DND-41 (cell line): Measurements from ENCODE around the gene ESR2.

ENCODE experiments used
- EZH2 ChIP-seq: IDR thresholded peaks from 3 replicates; pipeline ENCODE4 v1.6.1; 2012; ENCODE audit warnings: borderline replicate concordance, low read depth, mild to moderate bottlenecking, moderate library complexity, low read length, inconsistent platforms; ENCODE audit not compliant: severe bottlenecking
- TF ChIP-seq, protein P1 (sequence below): IDR thresholded peaks from 2 replicates; pipeline ENCODE4 v1.5.1; 2012; ENCODE audit warnings: borderline replicate concordance, low read length, moderate library complexity, mild to moderate bottlenecking; ENCODE audit not compliant: poor library complexity, severe bottlenecking; ENCODE audit errors: extremely low read depth

DNA sequence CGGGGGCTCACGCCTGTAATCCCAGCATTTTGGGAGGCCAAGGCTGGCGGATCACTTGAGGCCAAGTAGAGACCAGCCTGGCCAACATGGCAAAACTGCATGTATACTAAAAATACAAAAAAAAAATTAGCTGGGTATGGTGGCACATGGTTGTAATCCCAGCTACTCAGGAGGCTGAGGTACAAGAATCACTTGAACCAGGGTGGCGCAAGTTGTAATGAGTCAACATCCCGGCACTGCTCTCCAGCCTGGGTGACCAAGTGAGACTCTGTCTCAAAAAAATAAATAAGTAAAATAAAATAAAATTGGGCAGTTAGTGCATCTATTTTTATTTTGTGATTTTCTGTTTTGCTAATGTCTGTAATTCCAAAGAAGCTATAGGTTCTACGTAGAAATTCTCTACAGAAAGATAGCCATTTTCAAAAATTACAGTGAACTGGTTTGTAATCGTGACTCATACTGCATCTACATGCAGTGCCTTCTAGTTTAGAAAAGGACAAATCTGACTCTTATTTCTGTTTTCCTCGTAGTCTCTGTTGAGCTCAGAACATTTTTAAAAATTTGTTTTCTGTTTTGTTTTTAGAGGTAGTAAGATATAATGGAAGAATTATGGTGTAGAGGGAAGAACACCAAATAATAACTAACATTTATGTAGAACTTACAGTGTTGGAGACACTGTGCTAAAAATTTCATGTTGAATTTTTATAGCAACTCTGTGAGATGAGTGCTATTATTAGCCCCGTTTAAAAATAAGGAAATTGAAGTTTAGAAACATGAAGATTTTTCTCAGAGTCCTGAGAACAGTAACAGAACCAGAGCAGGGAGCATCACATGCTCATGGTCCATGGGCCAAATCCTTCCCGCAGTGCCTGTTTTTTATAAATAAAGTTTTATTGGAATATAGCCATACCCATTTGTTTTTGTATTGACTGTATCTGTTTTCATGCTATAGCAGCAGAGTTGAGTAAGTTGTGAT is 240.2 kb downstream of the ESR2 start:
- TF ChIP-seq, protein P1, sequence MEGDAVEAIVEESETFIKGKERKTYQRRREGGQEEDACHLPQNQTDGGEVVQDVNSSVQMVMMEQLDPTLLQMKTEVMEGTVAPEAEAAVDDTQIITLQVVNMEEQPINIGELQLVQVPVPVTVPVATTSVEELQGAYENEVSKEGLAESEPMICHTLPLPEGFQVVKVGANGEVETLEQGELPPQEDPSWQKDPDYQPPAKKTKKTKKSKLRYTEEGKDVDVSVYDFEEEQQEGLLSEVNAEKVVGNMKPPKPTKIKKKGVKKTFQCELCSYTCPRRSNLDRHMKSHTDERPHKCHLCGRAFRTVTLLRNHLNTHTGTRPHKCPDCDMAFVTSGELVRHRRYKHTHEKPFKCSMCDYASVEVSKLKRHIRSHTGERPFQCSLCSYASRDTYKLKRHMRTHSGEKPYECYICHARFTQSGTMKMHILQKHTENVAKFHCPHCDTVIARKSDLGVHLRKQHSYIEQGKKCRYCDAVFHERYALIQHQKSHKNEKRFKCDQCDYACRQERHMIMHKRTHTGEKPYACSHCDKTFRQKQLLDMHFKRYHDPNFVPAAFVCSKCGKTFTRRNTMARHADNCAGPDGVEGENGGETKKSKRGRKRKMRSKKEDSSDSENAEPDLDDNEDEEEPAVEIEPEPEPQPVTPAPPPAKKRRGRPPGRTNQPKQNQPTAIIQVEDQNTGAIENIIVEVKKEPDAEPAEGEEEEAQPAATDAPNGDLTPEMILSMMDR, result no peak
- TF ChIP-seq EZH2, result no peak
